Measurements from ENCODE around the gene RARB.

DNA sequence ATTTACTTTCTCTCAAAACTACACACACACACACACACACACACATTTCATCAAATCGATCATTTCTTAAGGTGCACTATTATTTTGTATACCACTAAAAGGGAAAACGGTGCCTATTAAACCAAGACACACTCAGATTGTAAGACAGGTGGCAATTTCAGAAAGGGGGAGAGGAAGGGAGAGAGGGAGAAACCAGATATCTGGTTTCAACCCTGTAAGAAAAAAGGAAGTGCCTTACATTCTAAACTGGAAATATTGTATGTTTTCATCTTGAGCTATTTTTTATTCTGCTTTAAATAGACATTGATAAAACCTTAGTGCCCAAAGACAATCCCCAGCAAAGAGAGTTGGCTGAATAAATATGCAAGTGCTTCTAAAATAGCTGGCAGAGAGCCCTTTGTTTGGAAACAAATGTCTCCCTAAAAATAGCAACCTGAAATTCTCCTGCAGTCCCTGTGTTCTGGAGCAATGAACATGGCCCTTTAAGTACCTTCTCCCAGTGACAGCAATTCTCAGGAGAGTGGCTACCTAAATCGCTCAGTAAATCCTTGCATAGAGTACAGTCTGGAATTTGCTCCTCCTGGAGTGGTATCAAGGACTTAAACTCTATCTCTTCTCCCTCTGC lies 85.7 kb downstream of the RARB start:
- no peak for TF ChIP-seq ZNF331 (CRISPR knock-in tag; IDR thresholded peaks at IDR 0.05; ENCODE audit: low read depth)
- TF ChIP-seq, protein P1, sequence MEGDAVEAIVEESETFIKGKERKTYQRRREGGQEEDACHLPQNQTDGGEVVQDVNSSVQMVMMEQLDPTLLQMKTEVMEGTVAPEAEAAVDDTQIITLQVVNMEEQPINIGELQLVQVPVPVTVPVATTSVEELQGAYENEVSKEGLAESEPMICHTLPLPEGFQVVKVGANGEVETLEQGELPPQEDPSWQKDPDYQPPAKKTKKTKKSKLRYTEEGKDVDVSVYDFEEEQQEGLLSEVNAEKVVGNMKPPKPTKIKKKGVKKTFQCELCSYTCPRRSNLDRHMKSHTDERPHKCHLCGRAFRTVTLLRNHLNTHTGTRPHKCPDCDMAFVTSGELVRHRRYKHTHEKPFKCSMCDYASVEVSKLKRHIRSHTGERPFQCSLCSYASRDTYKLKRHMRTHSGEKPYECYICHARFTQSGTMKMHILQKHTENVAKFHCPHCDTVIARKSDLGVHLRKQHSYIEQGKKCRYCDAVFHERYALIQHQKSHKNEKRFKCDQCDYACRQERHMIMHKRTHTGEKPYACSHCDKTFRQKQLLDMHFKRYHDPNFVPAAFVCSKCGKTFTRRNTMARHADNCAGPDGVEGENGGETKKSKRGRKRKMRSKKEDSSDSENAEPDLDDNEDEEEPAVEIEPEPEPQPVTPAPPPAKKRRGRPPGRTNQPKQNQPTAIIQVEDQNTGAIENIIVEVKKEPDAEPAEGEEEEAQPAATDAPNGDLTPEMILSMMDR (conservative IDR thresholded peaks at IDR 0.05; ENCODE audit: low read depth in 2 of 2) = no peak
- no peak for TF ChIP-seq EZH2 (IDR thresholded peaks at IDR 0.05; ENCODE audit: low read depth, unreplicated experiment)
- no peak for TF ChIP-seq EZH2phosphoT487 (IDR thresholded peaks at IDR 0.05; ENCODE audit: unreplicated experiment)
- TF ChIP-seq REST (IDR thresholded peaks at IDR 0.05; ENCODE audit: unreplicated experiment) = no peak
- TF ChIP-seq ETS1 (IDR thresholded peaks at IDR 0.05) = no peak
- TF ChIP-seq POLR2AphosphoS5 (IDR thresholded peaks at IDR 0.05; ENCODE audit: low read depth) = no peak
- no peak for TF ChIP-seq JUNB (IDR thresholded peaks at IDR 0.05; ENCODE audit: unreplicated experiment)
- no peak for TF ChIP-seq STAT1 (IDR thresholded peaks at IDR 0.05; ENCODE audit: unreplicated experiment)
- TF ChIP-seq CREB1 (CRISPR knock-in tag; IDR thresholded peaks at IDR 0.05; ENCODE audit: low read depth) = no peak
- TF ChIP-seq ZNF462 (CRISPR knock-in tag; IDR thresholded peaks at IDR 0.05) = no peak
- TF ChIP-seq NANOG (IDR thresholded peaks at IDR 0.05; ENCODE audit: borderline replicate concordance) = no peak
- no peak for TF ChIP-seq ZNF114 (CRISPR knock-in tag; IDR thresholded peaks at IDR 0.05)

All from GM23338 (cell line).